GM21526 (cell line): ENCODE results near the gene DMKN.
"Not testable (repeated sequence)": the region's sequence is repeated elsewhere in the genome, so short reads cannot be mapped to it uniquely, and the experiment has no call there.

ENCODE experiments used
- ATAC-seq: cut with Tn5 transposase; IDR thresholded peaks from one replicate; pipeline ENCODE4 v1.9.1; 2021; ENCODE audit warnings: moderate library complexity; ENCODE audit not compliant: unreplicated experiment, low FRiP score

The DMKN gene

GRCh38 chr19:35501684-35502083 is 11.8 kb downstream of the DMKN start:
- ATAC-seq, result no peak

- no peak for ATAC-seq
Observed at GRCh38 chr19:35500611-35501010, 12.8 kb downstream of the DMKN start.

- ATAC-seq, result no peak
Observed at GRCh38 chr19:35498984-35499527, 14.4 kb downstream of the DMKN start.

GRCh38 chr19:35498220-35498619 is 15.2 kb downstream of the DMKN start:
- ATAC-seq, result no peak

GRCh38 chr19:35497406-35497805 is 16.0 kb downstream of the DMKN start:
- no peak for ATAC-seq

GRCh38 chr19:35495107-35496064 is 18.1 kb downstream of the DMKN start:
- no peak for ATAC-seq

- no peak for ATAC-seq
Observed at GRCh38 chr19:35493971-35494370, 19.5 kb downstream of the DMKN start.

GRCh38 chr19:35491836-35492360 is 21.6 kb downstream of the DMKN start:
- no peak for ATAC-seq

- no peak for ATAC-seq
Observed at GRCh38 chr19:35490364-35490763, 23.1 kb downstream of the DMKN start, which contains the start of gene KRTDAP. TSS of gene KRTDAP (minus strand) at chr19:35490464. CDS start at chr19:35490442, 22 bp downstream.

GRCh38 chr19:35488677-35489076 is 24.8 kb downstream of the DMKN start:
- ATAC-seq, result no peak

- ATAC-seq, result no peak
Observed at GRCh38 chr19:35487656-35488182, 25.7 kb downstream of the DMKN start.

GRCh38 chr19:35486268-35486708 is 27.2 kb downstream of the DMKN start:
- no peak for ATAC-seq

- no peak for ATAC-seq
Observed at GRCh38 chr19:35484252-35485036, 29.0 kb downstream of the DMKN start.

- no peak for ATAC-seq
Observed at GRCh38 chr19:35483089-35483488, 30.4 kb downstream of the DMKN start.

- ATAC-seq, result no peak
Observed at GRCh38 chr19:35478794-35479677, 34.4 kb downstream of the DMKN start.

GRCh38 chr19:35476149-35476548 is 37.3 kb downstream of the DMKN start:
- no peak for ATAC-seq

- not testable (repeated sequence) for ATAC-seq
Observed at GRCh38 chr19:35474594-35474993, 38.9 kb downstream of the DMKN start.

- ATAC-seq, result no peak
Observed at GRCh38 chr19:35474104-35474503, 39.3 kb downstream of the DMKN start.

GRCh38 chr19:35471946-35472345 is 41.5 kb downstream of the DMKN start:
- ATAC-seq, result no peak
